HG03442 (cell line): Measurements from ENCODE around the gene KIF3B.
"Not testable (repeated sequence)": the region's sequence is repeated elsewhere in the genome, so short reads cannot be mapped to it uniquely, and the experiment has no call there.

Experiments
- ATAC-seq: cut with Tn5 transposase; IDR thresholded peaks from one replicate; pipeline ENCODE4 v1.9.1; 2021; ENCODE audit warnings: mild to moderate bottlenecking, moderate library complexity; ENCODE audit not compliant: unreplicated experiment

The KIF3B gene

GRCh38 chr20:32327087-32327681 is 49.7 kb downstream of the KIF3B start:
- no peak for ATAC-seq

- ATAC-seq: no peak
Observed at GRCh38 chr20:32329817-32330554, 52.5 kb downstream of the KIF3B start.

GRCh38 chr20:32330555-32330897 is 53.1 kb downstream of the KIF3B start:
- no peak for ATAC-seq

GRCh38 chr20:32332614-32333013 is 55.2 kb downstream of the KIF3B start:
- ATAC-seq: no peak

GRCh38 chr20:32333181-32333987 is 55.9 kb downstream of the KIF3B start:
- peak; percentile 58 for ATAC-seq

- ATAC-seq: no peak
Observed at GRCh38 chr20:32333988-32334885, 56.8 kb downstream of the KIF3B start.

GRCh38 chr20:32336918-32337347 is 59.5 kb downstream of the KIF3B start:
- no peak for ATAC-seq

- ATAC-seq: no peak
Observed at GRCh38 chr20:32337937-32338661, 60.6 kb downstream of the KIF3B start.

GRCh38 chr20:32338665-32339064 is 61.2 kb downstream of the KIF3B start:
- ATAC-seq: no peak

- no peak for ATAC-seq
Observed at GRCh38 chr20:32339116-32339515, 61.7 kb downstream of the KIF3B start.

- ATAC-seq: not testable (repeated sequence)
Observed at GRCh38 chr20:32341053-32341452, 63.6 kb downstream of the KIF3B start.

- no peak for ATAC-seq
Observed at GRCh38 chr20:32343439-32343838, 66.0 kb downstream of the KIF3B start.

GRCh38 chr20:32344835-32345506 is 67.5 kb downstream of the KIF3B start:
- ATAC-seq: no peak

- no peak for ATAC-seq
Observed at GRCh38 chr20:32348207-32348606, 70.8 kb downstream of the KIF3B start.

- ATAC-seq: no peak
Observed at GRCh38 chr20:32350421-32350820, 73.0 kb downstream of the KIF3B start.

GRCh38 chr20:32352121-32352720 is 74.8 kb downstream of the KIF3B start:
- ATAC-seq: no peak

GRCh38 chr20:32353848-32354496 is 76.5 kb downstream of the KIF3B start:
- ATAC-seq: no peak

- ATAC-seq: peak; percentile 18
Observed at GRCh38 chr20:32354592-32355416, 77.4 kb downstream of the KIF3B start.
